Stimulated activated CD4-positive, alpha-beta T cell treated with anti-CD3 and anti-CD28 coated beads, Interleukin-4, amount 100 ng/mL, for 4 hours (primary cell): ENCODE measurements around the gene MPI.
"Not testable (repeated sequence)": the region's sequence is repeated elsewhere in the genome, so short reads cannot be mapped to it uniquely, and the experiment has no call there.

ENCODE experiments used
- DNase-seq, 2 experiments: peaks; one replicate each; pipeline ENCODE4 v3.0.0-alpha.2; 2020

The MPI gene

GRCh38 chr15:74864296-74864695 lies 25.5 kb upstream of the MPI start:
- DNase-seq: no peak

- DNase-seq: no peak
These were observed 24.5 kb upstream of the MPI start for GRCh38 chr15:74865316-74865715.

GRCh38 chr15:74866090-74866489 lies 23.8 kb upstream of the MPI start:
- no peak for DNase-seq

- no peak for DNase-seq
These were observed 22.3 kb upstream of the MPI start for GRCh38 chr15:74867466-74868038.

DNA sequence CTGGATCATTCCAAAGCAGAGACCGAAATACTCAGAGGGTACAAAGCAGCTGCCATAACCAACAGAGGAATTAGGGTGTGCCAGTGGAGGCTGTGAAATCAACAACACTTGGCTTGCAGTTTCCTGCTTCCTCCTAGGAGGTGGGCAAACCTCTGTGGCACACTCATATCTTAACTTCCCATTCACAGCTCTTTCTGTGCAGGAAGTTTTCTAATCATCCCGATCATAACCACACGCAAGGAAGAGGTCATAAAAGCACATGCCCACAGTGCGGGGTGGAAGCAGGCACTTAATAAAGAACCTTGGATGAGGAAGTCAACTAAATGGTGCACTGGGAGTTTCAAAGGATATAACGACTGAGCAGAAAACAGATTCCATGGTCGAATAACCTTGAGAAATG lies 21.8 kb upstream of the MPI start:
- no peak for DNase-seq

DNA sequence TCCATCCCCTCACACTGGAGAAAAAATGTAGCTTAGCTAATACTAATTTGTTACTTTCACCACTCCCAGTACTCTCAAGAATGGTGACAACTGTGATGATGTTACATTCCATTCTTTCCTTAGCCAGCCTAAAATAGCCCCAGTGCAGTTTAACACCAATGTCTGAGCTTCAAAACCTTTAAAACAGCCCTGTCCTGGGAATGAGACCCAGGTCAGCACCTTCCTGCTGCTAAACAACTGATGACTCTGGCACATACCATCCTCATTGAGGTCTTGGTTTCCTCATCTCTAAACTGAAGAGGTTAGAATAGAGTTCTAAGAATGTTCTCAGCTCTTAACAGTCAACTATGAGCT lies 20.5 kb upstream of the MPI start:
- DNase-seq: no peak

DNA sequence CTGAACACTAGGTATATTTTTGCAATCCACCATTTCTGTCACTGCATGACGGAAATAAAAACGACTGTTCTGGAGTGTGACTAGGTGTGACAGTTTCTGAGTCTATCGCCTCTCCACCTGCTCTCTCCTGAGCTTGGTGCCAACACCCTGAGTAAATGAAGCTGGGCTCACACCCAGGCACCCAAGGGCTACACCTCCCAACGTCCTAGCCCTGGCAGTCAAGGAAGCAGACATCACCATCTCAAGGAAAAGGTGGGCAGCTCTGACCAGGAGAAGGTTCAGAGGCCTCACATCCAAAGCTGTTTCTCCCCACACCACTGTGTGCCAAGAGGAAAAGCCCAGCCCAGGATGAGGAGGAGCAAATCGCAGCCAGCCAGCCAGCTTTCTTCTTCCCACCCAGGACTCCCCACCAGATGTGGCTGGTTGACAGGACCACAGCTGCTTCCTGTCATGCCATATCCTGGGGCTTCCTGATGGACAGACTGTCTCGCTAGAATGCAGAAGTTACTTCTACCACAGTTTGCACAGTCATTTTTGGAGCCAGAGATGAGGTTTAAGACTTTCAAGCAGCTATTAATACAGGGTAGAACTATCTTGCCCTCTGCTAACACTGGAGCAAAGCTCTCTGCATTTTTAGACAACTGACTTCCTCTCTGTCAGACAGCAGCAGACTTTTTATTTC lies 20.0 kb upstream of the MPI start:
- DNase-seq: no peak

- no peak for DNase-seq
These were observed 19.2 kb upstream of the MPI start for GRCh38 chr15:74870436-74871215.

DNA sequence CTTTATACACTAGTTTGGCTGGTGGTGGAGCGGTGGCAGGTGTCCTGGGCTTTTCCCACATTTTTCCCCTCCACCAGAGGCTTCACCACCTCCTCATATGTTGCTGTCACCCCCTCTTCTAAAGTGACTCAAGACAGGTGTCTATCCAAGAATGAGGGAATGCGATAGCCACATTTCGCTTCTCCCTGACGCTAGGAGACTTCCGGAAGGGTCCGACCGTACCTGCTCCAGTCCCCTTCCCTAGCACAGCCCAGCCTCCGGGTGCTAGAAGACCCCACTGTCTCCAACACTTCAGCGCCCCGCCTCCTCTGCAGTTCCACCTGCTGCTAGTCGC lies 17.2 kb upstream of the MPI start:
- no peak for DNase-seq

DNA sequence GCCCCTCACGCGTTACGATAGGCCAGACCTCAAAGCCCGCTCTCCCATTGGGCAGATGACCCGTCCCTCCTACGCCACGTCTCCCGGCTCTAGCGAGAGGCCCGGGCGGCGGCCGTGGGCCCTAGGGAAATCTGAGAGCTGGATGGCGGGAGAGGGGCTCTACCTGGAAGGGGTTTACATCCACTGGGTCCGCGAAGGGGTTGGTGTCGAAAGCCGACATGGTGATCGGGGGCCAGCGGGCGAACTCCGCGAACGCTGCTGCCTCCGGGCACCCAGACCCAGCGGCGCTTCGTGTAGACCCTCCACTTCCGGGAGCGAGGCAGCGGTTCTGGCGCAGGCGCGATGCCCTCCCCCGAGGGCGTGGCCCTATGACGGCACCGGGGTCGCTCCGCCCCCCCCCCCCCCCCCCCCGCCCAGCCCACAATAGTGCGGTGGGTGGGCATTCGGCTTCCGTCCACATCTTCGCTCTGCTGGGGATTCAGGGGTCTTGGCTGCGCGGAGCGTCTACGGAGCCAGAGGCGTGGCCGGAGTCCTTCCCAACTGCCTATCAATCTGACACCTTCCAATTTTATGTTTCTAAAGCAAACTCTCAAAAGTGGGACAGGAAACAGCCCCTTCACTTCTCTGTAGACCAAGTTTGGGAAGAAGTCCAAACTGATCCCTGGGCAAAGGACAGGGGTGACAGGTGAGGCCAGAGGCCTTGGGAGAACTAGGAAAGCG lies 16.6 kb upstream of the MPI start, which contains the start of gene SCAMP2:
TSS of gene SCAMP2 (minus strand) at position 330 of the 720 bp plus-strand sequence. CDS start at position 220, 110 bp downstream.
- peak; percentile 82 to 87 for DNase-seq

GRCh38 chr15:74873756-74874424 lies 16.0 kb upstream of the MPI start:
- no peak for DNase-seq

DNA sequence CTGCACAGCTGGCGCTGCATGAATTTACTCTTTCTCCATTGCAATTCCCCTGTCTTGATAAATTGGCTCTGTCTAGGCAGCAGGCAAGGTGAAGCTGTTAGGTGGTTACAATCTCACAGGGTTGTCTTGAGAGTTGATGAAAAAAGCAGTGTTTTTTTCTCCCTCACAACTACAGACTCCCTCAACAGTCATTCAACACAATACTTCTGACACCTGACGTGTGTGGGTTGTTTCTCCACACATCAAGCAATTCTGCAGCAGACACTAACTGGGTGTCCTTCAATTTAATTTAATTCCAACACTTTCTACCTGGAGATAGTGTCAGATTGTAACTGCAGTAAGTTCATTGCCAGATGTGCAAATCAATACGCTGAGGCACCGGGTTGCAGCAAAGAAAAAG lies 11.6 kb upstream of the MPI start:
- no peak for DNase-seq

GRCh38 chr15:74882528-74882927 lies 7.3 kb upstream of the MPI start:
- no peak for DNase-seq

- no peak for DNase-seq
These were observed 5.2 kb upstream of the MPI start for GRCh38 chr15:74884428-74885223.

DNA sequence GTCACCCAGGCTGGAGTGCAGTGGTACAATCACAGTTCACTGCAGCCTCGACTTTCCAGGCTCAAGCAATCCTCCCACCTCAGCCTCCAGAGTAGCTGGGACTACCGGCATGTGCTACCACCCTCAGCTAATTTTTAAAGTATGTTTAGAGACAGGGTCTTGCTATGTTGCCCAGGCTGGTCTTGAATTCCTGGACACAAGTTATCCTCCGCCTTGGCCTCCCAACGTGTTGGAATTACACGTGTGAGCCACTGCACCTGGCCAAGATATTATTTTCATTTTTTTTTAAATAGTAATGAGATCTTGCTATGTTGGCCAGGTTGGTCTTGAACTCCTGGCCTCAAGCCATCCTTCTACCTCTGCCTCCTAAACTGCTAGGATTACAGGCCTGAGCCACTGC lies 4.4 kb upstream of the MPI start:
- DNase-seq: no peak

DNA sequence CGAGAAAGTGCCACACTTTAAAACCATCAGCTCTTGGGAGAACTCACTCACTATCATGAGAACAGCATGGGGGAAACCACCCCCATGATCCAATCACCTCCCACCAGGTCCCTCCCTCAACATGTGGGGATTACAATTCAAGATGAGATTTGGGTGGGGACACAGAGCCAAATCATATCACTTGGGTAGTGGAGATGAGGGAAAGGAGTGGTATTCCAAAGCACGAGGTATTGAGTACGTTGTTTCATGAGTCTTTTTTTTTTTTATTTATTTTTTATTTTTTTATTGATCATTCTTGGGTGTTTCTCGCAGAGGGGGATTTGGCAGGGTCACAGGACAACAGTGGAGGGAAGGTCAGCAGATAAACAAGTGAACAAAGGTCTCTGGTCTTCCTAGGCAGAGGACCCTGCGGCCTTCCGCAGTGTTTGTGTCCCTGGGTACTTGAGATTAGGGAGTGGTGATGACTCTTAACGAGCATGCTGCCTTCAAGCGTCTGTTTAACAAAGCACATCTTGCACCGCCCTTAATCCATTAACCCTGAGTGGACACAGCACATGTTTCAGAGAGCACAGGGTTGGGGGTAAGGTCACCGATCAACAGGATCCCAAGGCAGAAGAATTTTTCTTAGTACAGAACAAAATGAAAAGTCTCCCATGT lies 2.2 kb upstream of the MPI start:
- not testable (repeated sequence) for DNase-seq

DNA sequence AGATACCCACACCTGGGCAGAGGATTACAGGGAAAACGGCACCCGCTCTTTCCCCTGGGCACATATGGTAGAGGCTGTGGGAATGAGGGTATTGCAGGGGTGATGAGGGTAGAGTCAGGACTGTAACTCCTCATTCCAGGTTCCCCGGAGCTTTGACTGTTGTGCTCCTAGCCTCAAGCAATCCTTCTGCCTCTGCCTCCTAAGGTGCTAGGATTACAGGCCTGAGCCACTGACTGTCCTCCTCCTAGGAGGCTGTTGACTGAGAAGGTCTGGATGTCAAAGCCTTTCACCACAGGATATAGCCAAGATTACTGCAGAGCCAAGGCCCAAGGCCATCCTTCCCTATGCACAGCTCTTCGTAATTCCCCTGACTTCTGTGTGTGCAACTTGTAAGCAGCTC lies 1.1 kb upstream of the MPI start:
- no peak for DNase-seq

DNA sequence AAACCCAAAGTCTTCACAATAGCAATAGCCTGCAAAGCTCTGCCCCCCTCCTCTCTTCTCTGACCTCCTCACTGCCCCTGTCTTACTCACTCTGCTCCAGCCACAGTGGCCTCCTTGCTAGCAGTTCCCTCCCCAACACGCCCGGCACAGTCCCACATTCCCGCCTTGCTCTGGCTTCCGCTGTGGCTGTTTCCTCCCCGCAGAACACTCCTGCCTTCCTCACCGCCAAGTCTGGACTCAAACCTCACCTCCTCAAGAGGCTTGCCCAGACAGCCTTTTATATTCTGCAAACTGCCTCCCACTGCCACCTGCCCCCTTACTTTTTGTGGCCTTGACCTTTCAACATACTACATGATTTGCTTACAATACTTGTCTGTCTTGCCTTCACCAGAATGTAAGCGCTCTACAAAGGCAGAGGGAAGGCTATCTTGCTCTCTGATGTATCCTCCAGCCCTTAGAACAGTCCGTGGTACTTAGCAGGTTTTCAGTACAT lies 406 bp upstream of the MPI start:
- DNase-seq: no peak

GRCh38 chr15:74890665-74890960 lies 771 bp downstream of the MPI start:
- no peak for DNase-seq

GRCh38 chr15:74891469-74891868 lies 1.6 kb downstream of the MPI start:
- DNase-seq: no peak

GRCh38 chr15:74892313-74892712 lies 2.5 kb downstream of the MPI start:
- DNase-seq: no peak

GRCh38 chr15:74892931-74893330 lies 3.1 kb downstream of the MPI start:
- no peak for DNase-seq
